ENCODE results near the gene KRTAP5-11. TPM values are rescaled to one million over a fixed set of nuclear protein-coding genes. Genes with fewer than 3 reads are reported as not detected.

Gene KRTAP5-11
- total RNA-seq, 1 experiment from 2014 or later = not detected

- no peak for DNase-seq (ENCODE audit: low read depth)
Measured at GRCh38 chr11:71532036-71532610, 50.6 kb downstream of the KRTAP5-11 start.

Other genes with a start within 250 kb of the KRTAP5-11 start
- gene DHCR7, start 134.5 kb downstream of the KRTAP5-11 start, total RNA-seq (2014; rRNA removed) = 26.9 and 36.2 TPM in 2 replicates
- gene NADSYN1, start 129.7 kb downstream of the KRTAP5-11 start, total RNA-seq (2014; rRNA removed) = 46.1 and 48.2 TPM in 2 replicates
- not detected in 2 replicates for gene KRTAP5-7, start 55.6 kb downstream of the KRTAP5-11 start, total RNA-seq (2014; rRNA removed)
- gene KRTAP5-8, start 44.9 kb downstream of the KRTAP5-11 start, total RNA-seq (2014; rRNA removed) = not detected in 2 replicates
- not detected in 2 replicates for gene KRTAP5-9, start 34.5 kb downstream of the KRTAP5-11 start, total RNA-seq (2014; rRNA removed)
- 0.58 TPM in 1 of 2 replicates, not detected in the other for gene KRTAP5-10, start 17.3 kb downstream of the KRTAP5-11 start, total RNA-seq (2014; rRNA removed)